Stimulated activated CD8-positive, alpha-beta memory T cell treated with anti-CD3 and anti-CD28 coated beads, Interleukin-4, amount 100 ng/mL, for 1 hour (primary cell): ENCODE results near the gene QKI.

Experiments used
- DNase-seq, 2 donors: peaks; one replicate each; pipeline ENCODE4 v3.0.0-alpha.2; 2020; ENCODE audit warnings: low read depth in 2 of 2, low spot score in 1 of 2

QKI gene

GRCh38 chr6:163390770-163391169 lies 23.7 kb upstream of the QKI start:
- DNase-seq: no peak

GRCh38 chr6:163391985-163392384 lies 22.5 kb upstream of the QKI start:
- DNase-seq: no peak

GRCh38 chr6:163392533-163392932 lies 22.0 kb upstream of the QKI start:
- no peak for DNase-seq

GRCh38 chr6:163393923-163394322 lies 20.6 kb upstream of the QKI start:
- DNase-seq: no peak

GRCh38 chr6:163394659-163395058 lies 19.9 kb upstream of the QKI start:
- no peak for DNase-seq

GRCh38 chr6:163395122-163395830 lies 19.2 kb upstream of the QKI start:
- DNase-seq: no peak

GRCh38 chr6:163395831-163396185 lies 18.7 kb upstream of the QKI start:
- DNase-seq: no peak

GRCh38 chr6:163397326-163397725 lies 17.2 kb upstream of the QKI start:
- no peak for DNase-seq

GRCh38 chr6:163398115-163398514 lies 16.4 kb upstream of the QKI start:
- no peak for DNase-seq

- no peak for DNase-seq
Measured at GRCh38 chr6:163398815-163399214, 15.7 kb upstream of the QKI start.

- DNase-seq: no peak
Measured at GRCh38 chr6:163400509-163400908, 14.0 kb upstream of the QKI start.

- DNase-seq: no peak
Measured at GRCh38 chr6:163401039-163401885, 13.3 kb upstream of the QKI start.

- DNase-seq: no peak
Measured at GRCh38 chr6:163402616-163403015, 11.9 kb upstream of the QKI start.

GRCh38 chr6:163404825-163405265 lies 9.7 kb upstream of the QKI start:
- no peak for DNase-seq

GRCh38 chr6:163405412-163406309 lies 8.9 kb upstream of the QKI start:
- no peak for DNase-seq

GRCh38 chr6:163406366-163406765 lies 8.2 kb upstream of the QKI start:
- DNase-seq: no peak

GRCh38 chr6:163406830-163407229 lies 7.7 kb upstream of the QKI start:
- DNase-seq: no peak

- DNase-seq: no peak
Measured at GRCh38 chr6:163408352-163408991, 6.0 kb upstream of the QKI start.

GRCh38 chr6:163409712-163410111 lies 4.8 kb upstream of the QKI start:
- DNase-seq: no peak

GRCh38 chr6:163412341-163412740 lies 2.2 kb upstream of the QKI start:
- no peak for DNase-seq

- DNase-seq: no peak
Measured at GRCh38 chr6:163412801-163413344, 1.6 kb upstream of the QKI start.
